HG03354 (cell line): ENCODE measurements around the gene MTFP1.

Experiments
- ATAC-seq: cut with Tn5 transposase; IDR thresholded peaks from one replicate; pipeline ENCODE4 v1.9.1; 2021; ENCODE audit warnings: mild to moderate bottlenecking; ENCODE audit not compliant: unreplicated experiment, poor library complexity, severe bottlenecking

The MTFP1 gene

DNA sequence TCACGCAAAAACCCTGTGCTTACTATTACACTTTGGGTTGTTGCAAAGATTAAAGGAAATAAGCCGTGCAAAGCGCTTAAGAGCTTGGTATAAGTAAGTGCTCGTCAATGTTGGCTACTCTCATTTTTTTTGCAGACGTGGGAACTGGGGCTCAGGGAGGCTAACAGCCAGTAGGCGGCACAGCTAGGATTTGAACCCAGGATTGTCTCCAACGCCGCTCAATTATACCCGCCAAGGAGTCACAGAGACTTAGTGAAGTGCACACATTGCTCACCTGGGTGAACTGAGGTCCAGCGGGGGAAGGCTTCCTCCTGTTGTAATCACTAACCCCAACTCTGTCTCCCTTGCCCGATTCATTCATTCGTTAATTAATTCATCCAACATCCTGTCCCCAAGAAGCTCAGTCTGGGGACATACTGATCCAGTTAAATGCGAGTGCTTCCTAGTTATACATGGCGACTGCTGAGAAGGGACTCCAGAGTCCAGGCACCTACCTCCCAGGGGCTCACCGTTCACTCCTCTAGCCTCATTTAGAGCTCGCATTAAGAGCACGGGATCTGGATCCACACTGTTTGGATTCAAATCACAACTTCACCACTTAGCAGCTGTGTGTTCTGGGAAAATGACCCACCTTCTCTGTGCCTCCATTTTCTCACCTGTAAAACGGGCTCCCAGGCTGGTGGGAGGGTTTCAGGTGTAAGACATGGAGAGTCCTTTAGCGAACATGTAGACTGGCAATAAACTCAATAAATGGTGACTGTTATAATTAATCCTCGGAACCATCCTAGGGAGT, 838 bp upstream of the MTFP1 start:
- no peak for ATAC-seq

DNA sequence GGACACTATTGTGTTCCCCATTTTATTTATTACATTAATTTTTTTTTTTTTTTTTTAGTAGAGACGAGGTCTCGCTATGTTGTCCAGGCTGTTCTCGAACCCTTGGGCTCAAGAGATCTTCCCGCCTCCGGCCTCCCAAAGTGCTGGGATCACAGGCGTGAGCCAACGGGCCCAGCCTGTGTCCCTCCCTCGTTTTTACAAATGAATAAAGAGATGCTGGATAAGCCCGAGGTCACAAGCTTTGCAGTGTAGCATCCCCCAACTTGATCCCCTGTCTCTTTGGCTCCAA, 297 bp upstream of the MTFP1 start:
- no peak for ATAC-seq

DNA sequence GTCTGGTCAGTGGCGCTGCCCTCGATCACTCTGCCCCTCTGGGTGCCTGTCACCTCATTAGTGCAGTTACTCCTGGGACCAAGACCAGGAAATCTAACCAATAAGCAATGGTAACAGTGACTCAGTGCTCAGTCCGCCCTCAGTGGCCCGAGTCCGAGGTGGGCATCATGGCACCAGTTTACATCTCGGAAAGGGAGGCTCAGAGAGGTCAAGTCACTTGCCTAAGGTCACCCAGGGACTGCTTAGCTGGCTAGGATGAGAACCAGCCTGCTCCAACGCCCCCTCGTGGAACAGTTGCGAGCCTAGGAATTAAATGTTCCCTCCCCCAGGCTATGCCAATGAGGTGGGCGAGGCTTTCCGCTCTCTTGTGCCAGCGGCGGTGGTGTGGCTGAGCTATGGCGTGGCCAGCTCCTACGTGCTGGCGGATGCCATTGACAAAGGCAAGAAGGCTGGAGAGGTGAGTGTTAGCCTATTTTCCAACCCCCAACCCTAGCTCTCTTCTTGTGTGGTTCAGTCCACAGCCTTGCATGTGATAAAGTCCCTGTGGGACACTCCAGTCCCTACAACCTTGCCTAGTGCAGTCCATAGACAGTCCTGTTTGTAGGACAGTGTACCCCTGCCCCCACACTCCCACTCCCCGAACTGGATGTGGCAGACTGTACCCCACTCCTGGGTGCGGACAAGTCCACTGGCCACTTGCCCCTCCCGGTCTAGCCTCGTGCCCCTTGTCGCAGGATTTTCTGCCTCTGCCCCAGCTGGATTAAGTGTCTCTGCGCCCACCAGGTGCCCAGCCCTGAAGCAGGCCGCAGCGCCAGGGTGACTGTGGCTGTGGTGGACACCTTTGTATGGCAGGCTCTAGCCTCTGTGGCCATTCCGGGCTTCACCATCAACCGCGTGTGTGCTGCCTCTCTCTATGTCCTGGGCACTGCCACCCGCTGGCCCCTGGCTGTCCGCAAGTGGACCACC, 1.1 kb downstream of the MTFP1 start:
- no peak for ATAC-seq

DNA sequence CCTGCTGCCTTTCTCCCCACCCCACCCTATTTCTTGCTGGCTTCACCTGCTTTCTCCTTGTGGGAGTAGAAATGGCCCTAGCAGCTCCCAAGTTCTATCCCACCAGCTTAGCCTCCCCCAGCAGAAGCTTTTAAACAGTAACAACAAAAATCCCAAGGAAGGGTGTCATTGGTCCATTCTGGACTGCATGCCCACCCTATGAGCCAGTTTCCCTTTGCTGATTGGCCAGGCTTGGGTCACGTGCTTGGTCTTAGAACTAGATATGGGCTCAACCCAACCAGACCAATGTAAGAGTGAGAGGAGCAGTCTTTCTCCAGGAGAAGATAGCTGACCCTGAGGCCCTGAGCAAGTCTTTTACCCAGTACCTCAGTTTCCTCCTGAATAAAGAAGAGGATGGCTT, 2.3 kb downstream of the MTFP1 start:
- no peak for ATAC-seq

DNA sequence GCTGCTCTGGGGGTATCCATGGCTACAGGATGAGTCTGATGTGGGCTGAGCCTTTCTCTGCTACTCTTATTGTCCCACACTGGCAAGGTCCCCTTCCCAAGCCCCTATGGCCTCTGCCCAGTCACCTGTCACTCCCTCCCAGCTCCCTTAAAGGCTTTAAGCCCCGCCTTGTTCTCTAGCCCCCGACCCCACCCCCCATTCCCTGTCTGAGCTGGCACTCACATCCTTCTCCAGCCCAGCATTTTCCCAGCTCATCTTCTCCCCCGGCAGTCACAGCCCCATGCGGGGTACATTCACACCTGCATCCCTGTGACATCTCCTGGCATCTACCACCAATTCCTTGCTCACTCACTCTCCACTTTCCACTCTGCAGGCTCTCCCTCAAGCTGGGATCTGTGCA, 4.3 kb downstream of the MTFP1 start:
- no peak for ATAC-seq

DNA sequence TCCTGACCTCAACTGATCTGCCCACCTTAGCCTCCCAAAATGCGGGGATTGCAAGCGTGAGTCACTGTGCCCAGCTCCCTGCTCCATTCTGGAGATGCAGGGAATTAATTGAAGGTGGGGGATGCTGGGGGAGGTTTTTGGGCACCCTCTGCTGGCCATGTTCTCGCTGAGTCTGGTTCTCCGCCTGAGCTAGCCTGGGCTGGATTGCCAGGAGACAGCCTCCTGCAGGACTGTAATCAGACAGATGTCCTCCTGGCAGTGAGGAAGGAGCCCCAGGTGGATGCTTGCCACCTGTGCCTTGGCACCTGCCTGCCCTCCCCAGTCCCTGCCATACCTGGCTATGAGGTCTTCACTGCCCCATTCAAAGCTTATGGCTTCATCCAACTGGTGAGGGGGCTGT, 5.4 kb downstream of the MTFP1 start:
- ATAC-seq = no peak

DNA sequence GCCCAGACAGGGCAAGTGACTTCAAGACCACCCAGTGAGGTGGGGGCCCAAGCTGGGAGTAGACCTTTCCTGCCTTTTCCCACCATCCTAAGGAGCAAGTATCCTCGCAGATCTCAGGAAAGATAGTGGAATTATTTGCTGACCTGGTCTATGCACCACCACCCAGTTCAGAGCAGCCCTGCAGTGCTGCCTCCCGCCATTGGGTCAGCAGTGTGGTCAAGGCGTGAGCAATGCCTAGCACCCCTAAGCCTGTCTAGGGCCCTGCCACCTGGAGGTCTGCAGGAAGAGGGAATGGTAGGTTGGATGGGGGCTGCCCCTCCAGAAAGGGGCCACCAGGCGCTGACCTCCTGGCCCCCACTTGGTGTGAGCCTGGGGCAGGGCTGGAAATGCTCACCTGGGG, 6.5 kb downstream of the MTFP1 start:
- no peak for ATAC-seq

DNA sequence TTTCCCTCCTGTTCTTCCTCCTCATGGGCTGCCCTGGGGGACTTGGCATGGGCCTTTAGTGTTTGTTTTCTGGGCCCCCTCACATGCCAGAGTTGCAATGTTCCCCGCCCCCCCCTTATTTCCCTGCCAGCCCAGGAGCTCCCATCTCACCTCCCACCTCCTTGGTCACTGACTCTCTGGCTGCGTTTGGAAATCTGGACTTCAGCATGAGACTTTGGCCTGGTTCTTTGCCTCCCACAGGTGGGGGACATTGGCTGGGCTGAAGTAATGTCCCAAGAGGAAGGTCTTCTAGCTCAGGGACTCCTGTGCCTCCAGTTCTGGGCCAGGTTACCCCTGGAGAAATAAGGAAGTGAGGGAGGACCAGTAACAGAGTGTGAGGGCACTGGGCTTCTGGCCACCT, 7.0 kb downstream of the MTFP1 start:
- ATAC-seq = no peak

DNA sequence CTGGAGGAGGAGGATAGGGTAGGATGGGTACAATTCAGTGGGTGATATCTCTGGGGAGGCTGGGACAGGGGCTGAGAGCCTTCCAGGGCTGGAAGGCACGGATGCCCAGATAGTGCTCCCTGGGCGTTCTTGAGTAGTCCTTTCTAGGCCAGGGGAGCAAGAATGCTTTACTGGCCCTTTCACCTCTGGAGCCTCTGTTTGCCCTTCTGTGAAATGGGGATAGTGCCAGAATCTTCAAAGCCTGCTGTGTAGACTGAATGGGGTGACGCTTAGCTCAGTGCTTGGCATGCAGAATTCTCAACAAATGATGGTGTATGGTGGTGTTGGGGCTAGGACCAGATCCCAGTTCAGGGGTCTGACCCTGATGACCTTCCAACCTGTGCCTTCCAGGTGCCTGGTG, 7.7 kb downstream of the MTFP1 start:
- ATAC-seq = no peak

DNA sequence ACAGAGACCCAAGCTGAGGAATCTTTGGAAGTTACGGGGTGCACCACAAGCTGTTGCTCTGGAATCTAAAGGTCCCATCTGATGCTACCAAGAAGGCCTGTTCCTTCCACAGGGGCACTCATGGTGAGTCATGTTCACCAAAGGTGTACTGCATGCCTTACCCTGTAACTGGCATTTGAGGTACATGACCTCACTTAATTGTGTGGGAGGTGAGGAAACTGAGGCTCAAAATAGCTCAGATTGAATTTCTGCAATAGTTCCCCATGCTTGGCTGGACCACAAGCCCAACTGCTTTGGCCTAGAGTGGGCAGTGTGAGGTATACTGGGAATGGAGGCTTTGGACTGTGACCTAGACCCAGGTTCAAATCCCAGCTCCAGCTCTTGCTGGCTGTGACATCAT, 8.2 kb downstream of the MTFP1 start:
- ATAC-seq = no peak

DNA sequence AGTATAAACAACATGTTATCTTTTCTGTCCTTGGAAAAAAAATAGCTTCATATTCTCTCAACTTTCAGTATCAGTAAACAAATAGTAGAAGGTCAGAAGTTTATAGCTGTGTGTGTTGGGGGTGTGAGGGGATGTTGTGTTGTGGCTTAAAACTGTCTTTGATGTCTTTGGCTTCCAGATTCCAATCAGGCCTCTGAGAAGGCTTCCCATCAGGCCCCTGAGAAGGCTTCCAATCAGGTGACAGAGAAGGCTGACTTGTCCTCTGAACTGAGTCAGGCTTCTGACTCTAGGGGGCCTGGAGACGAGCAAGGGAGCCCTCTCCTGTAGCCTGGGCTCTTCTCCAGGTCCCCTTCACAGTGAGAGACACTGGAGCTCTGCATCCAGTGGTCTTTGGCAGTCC, 9.3 kb downstream of the MTFP1 start:
- ATAC-seq = no peak

DNA sequence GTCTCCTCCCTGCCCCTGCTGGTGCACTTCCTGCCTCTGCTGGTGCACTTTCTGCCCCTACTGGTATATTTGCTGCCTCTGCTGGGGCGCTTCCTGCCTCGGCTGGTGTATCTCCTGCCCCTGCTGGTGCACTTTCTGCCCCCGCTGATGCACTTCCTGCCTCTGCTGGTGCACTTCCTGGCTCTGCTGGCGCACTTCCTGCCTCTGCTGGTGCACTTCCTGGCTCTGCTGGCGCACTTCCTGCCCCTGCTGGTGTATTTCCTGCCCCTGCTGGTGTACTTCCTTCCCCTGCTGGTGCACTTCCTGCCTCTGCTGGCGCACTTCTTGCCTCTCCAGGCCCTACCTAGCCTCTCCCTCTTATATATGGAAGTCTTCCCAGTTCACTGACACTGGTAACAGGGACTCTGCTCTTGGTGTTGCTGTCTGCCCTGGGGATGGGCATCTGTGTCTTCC, 10.1 kb downstream of the MTFP1 start:
- ATAC-seq = no peak

DNA sequence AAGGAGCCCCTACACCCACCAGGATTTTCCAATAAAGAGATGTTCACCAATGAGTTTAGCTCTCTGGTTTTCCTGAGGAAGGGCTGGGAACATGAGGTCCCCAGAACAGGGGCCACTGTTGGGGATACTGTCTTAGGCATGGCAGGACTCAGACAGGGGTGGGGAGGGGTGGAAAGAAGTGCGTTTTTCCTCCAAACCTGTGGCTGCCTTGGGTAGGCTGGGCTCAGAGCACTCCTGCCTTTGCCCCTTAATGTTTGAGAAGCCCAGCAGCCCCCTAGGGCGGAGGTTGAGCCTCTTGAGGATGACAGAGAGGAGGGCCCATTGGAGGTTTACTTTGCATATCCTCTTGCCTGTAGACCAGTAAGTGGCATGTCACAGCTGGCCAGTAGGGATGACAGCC, 10.6 kb downstream of the MTFP1 start:
- ATAC-seq = no peak

DNA sequence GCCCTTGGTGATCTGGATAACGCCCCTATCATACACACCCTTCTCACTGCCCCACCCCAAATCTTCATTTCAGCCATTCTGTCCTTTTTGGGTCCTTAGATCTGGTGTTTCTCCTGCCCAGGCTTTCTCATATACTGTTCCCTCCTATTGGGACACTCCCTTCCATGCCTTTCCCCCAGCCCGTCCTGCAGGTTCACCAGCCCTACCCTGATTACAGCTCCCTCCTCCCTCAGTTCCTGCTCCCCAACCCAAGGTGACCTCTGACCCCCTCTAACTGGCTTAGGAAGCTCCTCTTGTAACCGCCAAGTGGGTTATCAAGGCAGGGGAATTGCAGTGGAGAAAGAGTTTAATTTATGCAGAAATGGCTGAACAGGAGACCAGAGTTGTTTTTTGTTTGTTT, 13.0 kb downstream of the MTFP1 start:
- ATAC-seq = no peak

DNA sequence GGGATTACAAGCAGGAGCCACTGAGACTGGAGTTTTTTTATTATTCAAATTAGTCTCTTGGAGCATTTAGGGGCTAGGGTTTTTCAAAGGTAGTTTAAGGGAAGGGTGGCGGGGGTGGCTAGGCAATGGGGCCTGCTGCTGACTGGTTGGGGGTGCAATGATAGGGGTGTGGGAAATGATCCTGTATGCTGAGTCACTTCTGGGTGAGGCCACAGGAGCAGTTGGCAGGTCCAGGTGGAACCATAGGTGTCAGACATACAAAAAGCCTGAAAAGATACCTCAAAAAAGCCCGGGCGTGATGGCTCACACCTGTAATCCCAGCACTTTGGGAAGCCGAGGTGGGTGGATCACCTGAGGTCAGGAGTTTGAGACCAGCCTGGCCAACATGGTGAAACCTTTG, 13.7 kb downstream of the MTFP1 start:
- ATAC-seq = no peak

DNA sequence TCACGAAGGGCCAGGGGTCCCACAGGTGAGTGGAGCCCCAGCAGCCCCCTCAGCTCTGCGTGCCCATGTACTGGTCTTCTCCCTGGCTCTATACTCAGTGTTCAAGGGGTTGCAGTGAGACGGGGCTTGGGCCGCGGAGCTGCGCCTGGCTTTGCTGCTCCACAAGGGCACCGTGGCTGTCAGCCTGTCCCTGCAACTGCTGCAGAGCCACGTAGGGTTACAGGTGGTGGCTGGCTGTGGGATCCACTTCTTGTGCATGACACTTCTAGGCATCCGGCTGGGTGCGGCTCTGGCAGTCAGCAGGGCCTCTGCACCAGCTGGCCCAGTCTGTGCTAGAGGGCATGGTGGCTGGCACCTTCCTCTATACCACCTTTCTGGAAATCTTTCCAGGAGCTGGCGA, 14.3 kb downstream of the MTFP1 start:
- no peak for ATAC-seq

DNA sequence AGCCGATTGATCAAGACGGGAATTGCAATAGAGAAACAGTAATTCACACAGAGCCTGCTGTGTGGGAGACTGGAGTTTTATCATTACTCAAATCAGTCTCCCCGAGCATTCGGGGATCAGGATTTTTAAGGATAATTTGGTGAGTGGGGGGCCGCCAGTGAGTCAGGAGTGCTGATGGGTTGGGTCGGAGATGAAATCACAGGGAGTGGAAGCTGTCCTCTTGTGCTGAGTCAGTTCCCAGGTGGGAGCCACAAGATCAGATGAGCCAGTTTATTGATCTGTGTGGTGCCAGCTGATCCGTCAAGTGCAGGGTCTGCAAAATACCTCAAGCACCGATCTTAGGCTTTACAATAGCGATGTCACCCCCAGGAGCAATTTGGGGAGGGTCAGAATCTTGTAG, 15.5 kb downstream of the MTFP1 start:
- ATAC-seq = no peak

DNA sequence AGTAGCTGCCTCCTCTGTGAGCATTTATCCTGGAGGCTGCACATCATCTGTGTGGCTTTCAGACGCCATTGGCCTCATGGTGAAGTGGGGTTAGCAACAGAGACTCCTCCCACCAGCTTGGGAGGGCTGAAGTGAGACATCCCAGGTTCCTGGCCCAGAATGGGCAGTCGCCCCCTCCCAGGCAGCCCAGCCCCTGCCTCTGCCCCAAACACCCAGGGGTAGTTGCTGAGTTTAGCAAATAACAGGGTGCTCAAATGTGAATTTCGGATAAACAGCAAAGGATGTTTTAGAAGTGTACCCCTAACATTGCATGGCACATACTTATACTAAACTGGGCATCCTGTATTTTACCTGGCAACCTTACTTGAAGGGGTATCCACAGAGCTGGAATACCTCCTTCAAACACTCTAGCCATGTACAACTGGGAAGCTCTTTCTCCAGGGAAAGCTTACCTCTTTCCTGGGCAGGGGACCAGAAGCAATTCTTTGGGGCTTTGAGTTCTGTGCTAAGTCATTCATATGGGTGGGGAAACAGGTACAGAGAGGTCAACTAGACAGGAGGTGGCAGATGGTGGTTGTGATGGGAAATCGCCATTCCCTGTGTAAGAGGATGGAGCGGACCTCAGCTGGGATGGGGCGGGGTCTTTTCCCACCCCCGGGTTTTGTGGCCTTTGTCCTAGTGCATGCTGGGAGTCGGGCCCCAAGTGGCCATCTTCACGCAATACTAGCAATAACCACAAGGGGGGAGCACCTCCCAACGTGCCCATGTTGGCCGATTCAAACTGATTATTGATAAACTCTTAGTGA, 19.3 kb downstream of the MTFP1 start:
- ATAC-seq = no peak

DNA sequence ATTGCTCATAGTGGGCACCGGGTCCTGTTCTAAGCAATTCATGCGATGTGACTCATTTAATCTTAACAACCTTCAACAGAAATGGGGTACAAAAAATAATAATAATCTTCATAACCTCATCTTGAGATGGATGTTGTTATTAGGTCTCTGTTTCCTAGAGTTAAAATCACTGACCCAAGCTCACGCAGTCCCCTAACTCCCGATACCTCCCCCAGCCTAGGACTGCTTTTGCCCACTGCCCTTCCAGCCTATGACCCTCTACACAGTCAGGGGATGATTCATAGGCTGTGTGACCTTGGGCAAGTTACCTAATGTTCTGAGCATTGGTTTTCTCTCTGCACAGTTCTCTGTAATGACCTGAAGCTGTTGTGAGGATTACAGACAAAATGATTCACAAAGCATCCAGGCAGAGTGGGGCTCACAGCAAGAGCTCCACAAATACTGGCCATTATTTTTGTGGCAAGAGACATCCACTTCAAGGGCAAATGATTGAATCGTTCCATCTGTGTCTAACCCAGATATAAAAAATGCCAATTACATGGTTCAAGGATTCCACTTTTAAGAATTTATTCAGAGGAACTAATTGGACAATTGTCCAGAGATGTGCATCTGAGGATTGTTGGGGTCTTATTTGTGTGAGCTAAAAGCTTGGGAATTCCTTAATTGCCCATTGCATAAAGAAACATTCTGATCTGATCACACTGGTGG, 20.0 kb downstream of the MTFP1 start:
- no peak for ATAC-seq

DNA sequence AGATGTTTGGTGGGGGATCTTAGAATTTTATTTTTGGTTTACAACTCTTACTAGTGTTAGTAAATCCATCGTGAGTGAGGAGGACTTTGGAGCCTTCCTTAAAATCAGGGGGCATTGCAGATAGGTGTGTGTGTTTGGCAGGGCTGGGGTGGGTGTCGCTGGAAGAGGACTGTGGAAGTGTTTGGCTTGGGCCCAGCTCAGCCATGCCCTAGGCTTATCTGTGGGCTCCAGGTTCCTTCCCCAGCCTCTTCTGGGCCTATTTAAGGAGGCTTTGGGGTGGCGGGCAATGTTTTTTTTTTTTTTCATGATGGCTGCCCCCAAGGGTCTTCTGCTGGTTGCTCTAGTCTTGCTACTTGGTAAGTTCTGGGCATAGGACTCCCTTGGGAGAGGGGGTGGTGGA, 22.1 kb downstream of the MTFP1 start:
- no peak for ATAC-seq
